NT2/D1 (cell line): ENCODE data around the gene GFOD1.

ENCODE experiments used
- SUZ12 ChIP-seq: IDR thresholded peaks from 2 replicates; pipeline ENCODE4 v1.6.1; 2011; ENCODE audit not compliant: insufficient read length, insufficient read depth; ENCODE audit errors: extremely low read depth
- YY1 ChIP-seq: IDR thresholded peaks from 2 replicates; pipeline ENCODE4 v1.6.1; 2011; ENCODE audit not compliant: insufficient read length, insufficient read depth
- ZNF274 ChIP-seq: IDR thresholded peaks from 2 replicates; pipeline ENCODE4 v1.6.1; 2011; ENCODE audit warnings: mild to moderate bottlenecking, low read depth, low read length

- TF ChIP-seq ZNF274 (no peak), YY1 (no peak), SUZ12 (no peak)
These were observed 64.6 kb downstream of the GFOD1 start for GRCh38 chr6:13422681-13423221.
